ENCODE data around the gene CYTH1.

GRCh38 chr17:78742901-78743300 lies 39.2 kb downstream of the CYTH1 start:
- no peak for TF ChIP-seq EP300 (IDR thresholded peaks at IDR 0.05; ENCODE audit: low read depth)
- TF ChIP-seq CTCF (IDR thresholded peaks at IDR 0.05) = no peak
- TF ChIP-seq POLR2A (IDR thresholded peaks at IDR 0.05) = no peak
- TF ChIP-seq POLR2AphosphoS5 (IDR thresholded peaks at IDR 0.05) = no peak
